A172 (cell line): Measurements from ENCODE around the gene MYBPHL. TPM values are rescaled to one million over a fixed set of nuclear protein-coding genes. Genes with fewer than 3 reads are reported as not detected.

Experiments
- DNase-seq: peaks from one replicate; pipeline ENCODE4 v3.0.0-alpha.2; 2015; ENCODE audit warnings: low spot score
- total RNA-seq: library from RNA; depleted of rRNA; stranded (reverse); fragments of >200 nt; shearing (Covaris generic); gene quantifications from 2 replicates; pipeline ENCODE4 v1.2.3, GENCODE V29; 2014

MYBPHL gene
- total RNA-seq, 1 experiment from 2014 or later = not detected

DNA sequence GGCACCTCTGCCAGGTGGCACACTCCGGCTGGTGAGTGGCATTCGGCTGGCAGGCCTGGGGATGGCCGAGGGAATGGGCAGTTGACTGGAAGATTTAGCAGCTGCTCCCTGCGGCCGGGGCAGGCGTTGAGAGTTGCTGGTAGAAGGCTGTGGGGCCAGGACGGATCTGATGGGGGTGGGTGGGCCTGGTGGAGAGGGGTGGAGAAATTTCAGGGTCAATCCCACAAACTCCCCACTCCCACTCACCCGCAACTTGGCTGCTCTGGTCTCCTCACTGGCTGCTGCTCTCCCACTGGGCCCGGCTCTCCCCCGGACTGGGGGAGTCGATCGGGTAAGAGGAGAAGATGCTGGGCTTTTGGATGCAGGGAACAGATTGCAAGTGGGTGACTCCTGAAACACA is 25.9 kb downstream of the MYBPHL start:
- no peak for DNase-seq

DNA sequence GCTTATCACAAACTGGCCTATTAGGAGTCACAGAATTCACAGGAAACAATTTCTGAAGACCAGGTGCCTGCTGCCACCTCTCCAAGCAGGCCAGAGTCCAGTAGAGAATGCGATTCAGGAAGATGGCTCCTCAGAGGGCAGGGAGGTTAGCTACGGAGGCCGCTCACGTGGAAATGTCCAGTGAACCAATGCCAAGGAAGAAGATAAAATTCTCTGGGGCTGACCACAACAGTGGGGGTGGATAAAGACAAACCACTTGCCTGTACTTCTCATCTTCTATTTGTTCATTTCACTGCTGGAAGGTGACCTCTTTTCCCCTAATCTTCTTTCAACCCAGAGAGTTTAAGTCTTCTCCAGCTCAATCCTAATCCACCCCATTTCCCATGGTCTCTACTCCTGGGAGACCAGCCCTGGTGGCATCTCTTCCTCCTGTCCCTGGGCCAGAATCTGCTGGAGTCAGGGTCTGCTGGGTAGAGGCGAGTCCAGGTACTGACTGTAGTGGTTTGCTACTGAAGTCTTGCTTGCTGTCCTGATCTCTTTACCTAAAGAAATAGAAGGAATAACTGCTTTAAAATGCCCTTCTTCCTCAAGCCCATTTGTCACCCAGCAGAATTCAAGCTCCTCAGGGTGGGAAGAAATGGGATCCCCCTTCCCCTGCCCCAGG is 27.1 kb downstream of the MYBPHL start:
- DNase-seq = no peak

DNA sequence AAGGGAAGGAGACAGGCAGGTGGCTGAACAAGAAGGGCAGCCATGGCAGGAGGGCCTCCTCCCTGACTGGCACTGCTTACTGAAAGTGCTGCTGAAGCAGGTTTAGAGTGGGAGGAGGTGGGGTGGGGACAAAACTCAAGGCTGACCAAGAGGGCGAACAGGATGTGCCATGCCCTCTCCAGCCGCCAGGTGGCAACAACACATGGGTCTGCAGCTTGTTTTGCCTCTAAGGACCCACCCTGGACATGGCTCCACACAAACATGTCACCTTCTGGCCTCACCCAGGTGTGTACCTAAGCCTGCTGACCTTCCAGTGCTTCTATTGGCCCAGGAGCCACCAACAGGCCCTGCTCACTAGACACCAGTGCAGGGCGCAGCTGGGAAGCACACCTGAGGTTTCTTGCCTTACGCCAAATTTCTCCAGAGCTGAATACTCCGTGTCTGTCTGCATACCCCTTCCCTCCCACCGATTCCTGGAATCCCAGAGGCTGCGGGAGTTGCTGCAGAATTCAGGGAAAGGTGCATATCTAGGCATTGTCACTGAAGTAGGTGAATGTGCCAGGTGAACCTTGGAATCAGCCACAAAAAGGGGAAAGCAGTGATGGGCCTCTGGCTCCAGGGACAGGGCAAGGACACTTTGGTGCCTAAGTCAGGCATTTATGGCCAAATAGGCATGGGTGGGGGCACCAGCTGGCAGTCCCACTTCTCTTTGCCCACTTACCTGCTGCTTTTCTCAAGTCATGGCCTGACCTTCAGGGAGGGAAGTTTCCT is 29.2 kb downstream of the MYBPHL start:
- DNase-seq = peak; percentile 79

DNA sequence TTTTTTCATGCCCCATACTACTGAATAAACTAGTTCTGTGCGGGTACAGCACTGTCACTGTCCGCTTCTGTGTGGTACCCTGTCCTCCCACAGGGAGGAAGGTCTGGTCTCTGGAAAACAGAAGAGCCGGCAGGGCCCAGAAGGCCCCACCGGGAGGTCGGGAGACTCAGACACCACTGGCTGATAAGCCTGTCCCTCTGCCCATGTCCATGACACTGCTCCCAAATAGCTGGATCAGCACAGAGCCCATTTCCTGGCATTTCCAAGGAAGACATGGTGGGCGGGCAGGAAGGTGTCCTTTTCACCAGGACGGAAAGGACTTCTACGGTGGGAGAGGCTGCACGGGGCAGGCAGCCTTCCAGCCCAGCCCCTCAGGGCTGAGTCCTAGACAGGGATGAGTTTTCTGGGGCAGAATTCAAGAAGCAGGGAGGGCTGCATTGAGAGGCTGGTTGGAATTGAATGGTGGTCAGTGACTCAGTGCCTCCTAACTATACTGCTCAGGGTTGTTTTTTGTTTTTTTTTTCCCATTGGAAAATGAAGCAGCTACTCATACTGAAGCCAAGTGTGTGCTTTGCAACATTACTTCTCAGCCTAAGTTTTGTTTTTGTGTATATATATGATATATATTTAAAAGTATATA is 31.0 kb downstream of the MYBPHL start:
- peak; percentile 35 for DNase-seq

DNA sequence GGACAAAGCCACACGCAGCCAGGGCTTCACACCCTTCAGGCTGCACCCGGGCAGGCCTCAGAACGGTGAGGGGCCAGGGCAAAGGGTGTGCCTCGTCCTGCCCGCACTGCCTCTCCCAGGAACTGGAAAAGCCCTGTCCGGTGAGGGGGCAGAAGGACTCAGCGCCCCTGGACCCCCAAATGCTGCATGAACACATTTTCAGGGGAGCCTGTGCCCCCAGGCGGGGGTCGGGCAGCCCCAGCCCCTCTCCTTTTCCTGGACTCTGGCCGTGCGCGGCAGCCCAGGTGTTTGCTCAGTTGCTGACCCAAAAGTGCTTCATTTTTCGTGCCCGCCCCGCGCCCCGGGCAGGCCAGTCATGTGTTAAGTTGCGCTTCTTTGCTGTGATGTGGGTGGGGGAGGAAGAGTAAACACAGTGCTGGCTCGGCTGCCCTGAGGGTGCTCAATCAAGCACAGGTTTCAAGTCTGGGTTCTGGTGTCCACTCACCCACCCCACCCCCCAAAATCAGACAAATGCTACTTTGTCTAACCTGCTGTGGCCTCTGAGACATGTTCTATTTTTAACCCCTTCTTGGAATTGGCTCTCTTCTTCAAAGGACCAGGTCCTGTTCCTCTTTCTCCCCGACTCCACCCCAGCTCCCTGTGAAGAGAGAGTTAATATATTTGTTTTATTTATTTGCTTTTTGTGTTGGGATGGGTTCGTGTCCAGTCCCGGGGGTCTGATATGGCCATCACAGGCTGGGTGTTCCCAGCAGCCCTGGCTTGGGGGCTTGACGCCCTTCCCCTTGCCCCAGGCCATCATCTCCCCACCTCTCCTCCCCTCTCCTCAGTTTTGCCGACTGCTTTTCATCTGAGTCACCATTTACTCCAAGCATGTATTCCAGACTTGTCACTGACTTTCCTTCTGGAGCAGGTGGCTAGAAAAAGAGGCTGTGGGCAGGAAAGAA is 32.0 kb downstream of the MYBPHL start:
- DNase-seq = peak; percentile 87

DNA sequence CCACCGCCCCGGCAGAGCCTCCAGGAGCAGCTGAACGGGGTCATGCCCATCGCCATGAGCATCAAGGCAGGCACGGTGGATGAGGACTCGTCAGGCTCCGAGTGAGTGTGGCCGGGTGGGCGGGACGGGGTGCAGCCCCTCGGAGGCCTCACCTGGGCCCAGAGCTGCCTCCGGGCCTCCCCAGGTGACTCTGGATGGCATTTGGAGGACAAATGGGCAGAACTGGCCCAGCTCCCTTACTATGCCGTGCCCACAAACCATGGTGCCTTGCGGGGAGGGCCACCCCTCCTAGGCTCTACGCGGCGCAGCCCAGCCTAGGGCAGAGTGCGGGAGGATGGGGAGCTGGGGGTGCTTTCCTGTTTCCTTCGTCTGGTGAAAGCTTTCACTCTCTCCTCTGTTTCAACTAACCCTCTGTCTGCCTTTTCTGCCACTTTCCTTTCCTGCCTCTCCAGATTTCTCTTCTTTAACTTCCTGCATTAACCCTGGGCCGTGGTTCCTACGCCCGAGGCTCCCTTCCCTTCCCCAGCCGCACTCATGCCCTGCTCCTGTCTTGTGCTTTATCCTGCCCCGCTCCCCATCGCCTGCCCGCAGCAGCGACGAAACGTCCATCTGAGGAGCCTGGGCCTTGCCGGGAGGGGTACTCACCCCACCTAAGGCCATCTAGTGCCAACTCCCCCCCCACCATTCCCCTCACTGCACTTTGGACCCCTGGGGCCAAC is 33.1 kb downstream of the MYBPHL start:
- DNase-seq = no peak

DNA sequence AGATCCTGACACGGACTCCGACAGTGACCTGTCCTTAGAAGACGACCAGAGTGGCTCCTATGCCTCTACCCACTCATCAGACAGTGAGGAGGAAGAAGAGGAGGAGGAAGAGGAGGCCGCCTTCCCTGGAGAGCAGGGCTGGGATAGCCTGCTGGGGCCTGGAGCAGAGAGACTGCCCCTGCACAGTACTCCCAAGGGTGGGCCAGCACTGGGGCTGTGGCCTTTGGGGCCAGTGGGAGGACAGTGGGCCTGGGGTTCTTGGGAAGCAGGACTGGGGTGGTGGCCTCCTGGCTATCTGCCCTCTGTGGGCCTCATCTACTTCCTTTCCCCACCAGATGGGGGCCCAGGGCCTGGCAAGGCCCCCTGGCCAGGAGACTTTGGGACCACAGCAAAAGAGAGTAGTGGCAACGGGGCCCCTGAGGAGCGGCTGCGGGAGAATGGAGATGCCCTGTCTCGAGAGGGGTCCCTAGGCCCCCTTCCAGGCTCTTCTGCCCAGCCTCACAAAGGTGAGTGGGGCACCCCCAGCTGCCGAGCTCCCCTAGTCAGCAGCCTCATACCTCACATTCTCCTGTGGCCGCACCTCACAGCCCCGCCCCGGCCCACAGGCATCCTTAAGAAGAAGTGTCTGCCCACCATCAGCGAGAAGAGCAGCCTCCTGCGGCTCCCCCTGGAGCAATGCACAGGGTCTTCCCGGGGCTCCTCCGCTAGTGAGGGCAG is 33.8 kb downstream of the MYBPHL start:
- DNase-seq = no peak

DNA sequence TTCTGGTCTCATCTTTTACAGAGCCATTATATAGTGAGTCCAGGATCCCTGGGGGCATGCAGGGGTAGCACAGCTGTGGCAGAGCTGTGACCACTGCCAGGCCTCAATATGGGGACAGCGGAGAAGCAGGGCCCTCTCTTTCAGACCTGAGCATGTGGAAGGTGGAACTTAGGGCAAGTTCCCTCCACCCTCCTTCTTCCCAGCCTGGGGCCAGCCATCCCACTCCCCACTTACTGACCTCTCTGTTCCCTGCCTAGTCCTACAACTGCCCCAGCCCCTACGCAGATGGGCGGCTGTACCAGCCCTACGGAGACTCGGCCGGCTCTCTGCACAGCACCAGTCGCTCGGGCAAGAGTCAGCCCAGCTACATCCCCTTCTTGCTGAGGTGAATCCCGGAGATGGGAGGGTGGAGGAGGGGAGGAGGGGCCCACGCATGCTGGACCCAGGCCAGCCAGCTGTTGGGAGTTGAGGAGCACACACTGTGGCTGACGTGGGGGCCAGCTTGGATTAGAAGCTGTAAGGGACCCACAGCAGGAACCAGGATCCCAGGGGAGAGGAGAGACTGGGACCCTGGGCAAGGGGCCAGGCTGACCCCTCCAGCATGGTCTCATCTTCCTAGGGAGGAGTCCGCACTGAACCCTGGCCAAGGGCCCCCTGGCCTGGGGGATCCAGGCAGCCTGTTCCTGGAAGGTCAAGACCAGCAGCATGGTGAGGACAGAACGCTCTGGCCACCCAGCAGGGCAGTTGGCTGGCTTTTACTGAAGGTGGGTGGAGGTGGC is 34.6 kb downstream of the MYBPHL start:
- no peak for DNase-seq

DNA sequence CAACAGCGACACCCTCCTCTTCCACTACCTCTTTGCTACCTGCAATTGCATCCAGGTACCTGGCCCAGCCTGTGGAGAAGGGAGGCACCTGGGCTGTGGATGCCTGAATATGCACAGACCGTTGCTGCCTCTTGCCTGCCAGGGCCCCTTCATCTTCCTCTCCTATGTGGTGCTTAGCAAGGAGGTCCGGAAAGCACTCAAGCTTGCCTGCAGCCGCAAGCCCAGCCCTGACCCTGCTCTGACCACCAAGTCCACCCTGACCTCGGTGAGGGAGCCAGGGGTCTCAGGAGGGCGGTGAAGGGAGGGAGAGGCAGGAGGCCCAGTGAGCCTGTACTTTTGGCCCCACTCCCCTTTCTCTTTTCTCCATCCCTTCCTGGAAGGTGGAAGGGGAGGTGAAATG is 35.4 kb downstream of the MYBPHL start:
- no peak for DNase-seq

DNA sequence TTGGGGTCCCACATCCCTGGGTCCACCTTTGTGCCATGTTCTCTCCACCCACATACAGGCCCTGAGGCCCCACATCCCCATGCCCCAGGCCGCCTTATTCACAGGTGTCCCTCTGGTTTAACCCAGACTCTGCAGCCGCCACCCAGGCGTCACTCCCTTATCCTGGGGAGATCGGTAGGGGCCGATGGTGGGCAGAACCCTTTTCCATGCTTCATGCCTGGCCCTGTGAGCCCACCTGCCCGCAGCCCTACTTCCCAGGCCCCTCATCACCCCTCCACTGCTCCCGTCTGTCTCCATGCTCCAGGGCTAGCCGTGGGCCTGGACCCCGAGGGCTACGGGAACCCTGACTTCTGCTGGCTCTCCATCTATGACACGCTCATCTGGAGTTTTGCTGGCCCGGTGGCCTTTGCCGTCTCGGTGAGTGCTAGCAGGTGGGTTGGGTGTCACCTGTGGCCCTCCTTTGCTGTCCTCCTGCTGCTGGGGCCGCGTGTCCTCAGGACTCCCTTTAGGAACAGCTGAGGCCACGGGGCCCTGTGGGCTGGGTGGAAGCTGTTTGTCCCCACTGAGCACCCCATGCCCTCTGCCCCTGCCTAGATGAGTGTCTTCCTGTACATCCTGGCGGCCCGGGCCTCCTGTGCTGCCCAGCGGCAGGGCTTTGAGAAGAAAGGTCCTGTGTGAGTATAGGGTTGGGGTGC is 36.0 kb downstream of the MYBPHL start:
- DNase-seq = no peak

DNA sequence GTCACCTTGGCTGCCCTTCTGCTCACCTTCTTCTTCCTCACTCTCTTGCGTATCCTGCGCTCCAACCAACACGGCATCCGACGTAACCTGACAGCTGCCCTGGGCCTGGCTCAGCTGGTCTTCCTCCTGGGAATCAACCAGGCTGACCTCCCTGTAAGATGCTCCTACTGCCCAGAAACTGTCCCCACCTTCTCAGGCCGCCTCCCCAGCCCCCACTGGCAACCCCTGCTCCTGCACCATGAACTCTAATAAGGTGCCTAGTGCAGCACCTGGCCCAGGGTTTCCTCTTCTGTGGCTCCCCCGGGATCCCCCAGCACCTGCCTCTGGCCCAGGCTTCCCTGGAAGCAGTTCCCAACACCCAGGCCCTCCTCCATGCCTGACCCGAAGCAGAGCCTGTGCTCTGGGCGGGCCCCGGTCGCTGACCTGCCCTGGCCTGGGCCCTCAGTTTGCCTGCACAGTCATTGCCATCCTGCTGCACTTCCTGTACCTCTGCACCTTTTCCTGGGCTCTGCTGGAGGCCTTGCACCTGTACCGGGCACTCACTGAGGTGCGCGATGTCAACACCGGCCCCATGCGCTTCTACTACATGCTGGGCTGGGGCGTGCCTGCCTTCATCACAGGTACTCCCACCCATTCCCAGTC is 36.7 kb downstream of the MYBPHL start:
- DNase-seq = no peak

DNA sequence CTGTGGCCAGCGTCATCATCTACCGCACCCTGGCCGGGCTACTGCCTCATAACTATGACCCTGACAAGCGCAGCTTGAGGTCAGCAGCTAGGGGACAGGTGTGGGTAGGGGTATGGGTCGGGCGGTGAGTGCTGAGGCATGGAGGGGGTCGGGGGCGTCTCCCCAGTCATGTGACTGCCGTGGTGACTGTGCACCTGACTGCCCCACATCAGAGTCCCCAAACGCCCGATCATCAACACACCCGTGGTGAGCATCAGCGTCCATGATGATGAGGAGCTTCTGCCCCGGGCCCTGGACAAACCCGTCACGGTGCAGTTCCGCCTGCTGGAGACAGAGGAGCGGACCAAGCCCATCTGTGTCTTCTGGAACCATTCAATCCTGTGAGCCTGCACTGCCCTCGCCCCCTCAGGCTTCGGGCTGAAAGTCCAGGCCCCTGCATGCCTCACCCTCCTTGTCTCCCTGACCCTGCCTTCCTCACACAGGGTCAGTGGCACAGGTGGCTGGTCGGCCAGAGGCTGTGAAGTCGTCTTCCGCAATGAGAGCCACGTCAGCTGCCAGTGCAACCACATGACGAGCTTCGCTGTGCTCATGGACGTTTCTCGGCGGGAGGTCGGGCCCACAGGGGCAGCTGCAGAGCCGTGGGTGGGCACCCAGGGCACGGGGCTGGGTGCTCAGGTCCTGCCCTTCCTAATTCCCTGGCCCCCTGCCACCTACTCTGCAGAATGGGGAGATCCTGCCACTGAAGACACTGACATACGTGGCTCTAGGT is 37.4 kb downstream of the MYBPHL start:
- no peak for DNase-seq

DNA sequence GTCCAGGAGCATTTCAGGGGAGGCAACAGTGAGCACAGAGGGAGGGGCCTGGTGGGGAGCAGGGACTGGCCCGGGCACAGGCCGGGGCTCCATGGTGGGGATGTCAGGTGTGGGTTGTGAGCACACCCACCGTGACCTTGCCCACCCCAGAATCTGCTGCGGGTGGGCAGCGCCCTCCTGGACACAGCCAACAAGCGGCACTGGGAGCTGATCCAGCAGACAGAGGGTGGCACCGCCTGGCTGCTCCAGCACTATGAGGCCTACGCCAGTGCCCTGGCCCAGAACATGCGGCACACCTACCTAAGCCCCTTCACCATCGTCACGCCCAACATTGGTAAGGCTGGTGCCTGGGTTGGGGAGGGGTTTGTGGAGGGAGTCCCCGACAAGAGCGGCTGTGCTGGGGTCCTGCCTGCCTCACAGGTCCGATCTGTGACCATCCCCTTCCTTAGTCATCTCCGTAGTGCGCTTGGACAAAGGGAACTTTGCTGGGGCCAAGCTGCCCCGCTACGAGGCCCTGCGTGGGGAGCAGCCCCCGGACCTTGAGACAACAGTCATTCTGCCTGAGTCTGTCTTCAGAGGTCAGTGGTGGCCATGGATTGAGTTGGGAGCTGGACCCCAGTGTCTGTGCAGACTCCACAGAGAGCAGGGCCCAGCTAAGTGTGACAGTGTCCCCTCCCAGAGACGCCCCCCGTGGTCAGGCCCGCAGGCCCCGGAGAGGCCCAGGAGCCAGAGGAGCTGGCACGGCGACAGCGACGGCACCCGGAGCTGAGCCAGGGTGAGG is 38.2 kb downstream of the MYBPHL start:
- no peak for DNase-seq

DNA sequence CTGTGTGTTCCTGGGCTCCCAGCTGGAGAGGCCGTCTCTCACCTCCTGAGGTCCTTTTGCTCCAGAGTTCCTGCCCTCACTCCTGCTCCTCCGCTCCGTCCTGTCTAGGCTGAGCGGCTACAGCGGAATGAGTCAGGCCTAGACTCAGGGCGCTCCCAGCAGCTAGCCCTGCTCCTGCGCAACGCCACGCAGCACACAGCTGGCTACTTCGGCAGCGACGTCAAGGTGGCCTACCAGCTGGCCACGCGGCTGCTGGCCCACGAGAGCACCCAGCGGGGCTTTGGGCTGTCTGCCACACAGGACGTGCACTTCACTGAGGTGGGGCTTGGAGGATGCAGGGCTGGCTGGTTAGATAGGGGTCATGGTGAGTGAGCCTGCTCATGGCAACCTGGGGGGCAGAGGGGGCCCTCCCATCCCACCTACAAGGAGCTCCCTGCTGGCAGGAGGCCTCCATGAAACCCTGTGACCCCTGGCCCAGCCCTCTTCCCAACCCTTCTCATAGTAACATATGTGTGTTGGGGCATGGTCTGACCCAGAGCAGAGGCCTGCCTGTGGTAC is 39.0 kb downstream of the MYBPHL start:
- DNase-seq = no peak

DNA sequence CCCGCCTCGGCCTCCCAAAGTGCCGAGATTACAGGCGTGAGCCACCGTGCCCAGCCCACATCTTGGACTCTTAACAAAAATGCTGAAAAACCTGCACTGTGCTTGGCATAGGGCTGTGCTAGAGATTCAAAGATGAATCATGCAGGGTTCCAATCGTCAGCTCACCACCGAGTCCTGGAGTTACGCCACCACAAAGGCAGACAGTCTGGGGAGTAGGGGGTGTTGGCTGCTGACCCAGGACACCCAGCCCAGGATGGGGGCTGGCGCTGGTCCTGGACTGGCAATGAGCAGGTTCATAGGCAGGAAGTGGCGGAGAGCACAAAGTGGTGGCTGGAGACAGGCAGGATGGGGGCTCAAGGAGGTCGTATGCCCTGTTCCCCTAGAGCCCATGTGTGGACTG is 39.8 kb downstream of the MYBPHL start:
- DNase-seq = peak; percentile 40

DNA sequence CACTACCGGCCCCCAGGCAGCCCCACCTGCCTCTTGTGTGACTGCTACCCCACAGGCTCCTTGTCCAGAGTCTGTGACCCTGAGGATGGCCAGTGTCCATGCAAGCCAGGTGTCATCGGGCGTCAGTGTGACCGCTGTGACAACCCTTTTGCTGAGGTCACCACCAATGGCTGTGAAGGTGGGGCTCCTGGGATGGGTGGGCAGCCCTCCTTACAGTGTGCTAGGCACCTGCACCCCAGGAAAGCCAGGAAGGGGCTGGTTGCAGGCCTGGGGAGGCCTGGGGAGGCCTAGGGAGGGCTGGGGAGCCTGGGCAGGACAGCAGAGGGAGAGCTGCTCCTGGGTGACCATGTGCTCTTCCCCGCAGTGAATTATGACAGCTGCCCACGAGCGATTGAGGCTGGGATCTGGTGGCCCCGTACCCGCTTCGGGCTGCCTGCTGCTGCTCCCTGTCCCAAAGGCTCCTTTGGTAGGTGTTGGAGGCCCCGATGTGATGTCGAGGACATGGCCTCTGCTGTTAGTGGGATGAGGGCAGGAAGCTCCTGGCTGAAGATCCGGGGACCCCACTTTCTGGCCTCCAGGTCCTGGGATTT is 41.0 kb downstream of the MYBPHL start:
- DNase-seq = no peak
